Measurements from ENCODE around the gene WFDC2. TPM values are rescaled to one million over a fixed set of nuclear protein-coding genes. Genes with fewer than 3 reads are reported as not detected.

The WFDC2 gene
- total and polyA plus RNA-seq, 12 donors, result 0.44 to 1.6 (median 0.56) TPM; not detected in 6

- intact Hi-C loops (cut with DNase I), result no loop called here
Measured at GRCh38 chr20:45506398-45506797, 36.8 kb downstream of the WFDC2 start.

GRCh38 chr20:45507011-45507820, 37.7 kb downstream of the WFDC2 start:
- DNase-seq (no peak), ATAC-seq (no peak)
- Histone ChIP-seq H3K27me3 (peaks cover 0 to 36% (median 11%) of the 10 kb centered on the region in 7 donors), H3K9me3 (no peaks in the 10 kb centered on the region), H3K4me3 (no peak overlapping the region), H3K27ac (no peak overlapping the region), H3K4me1 (no peaks in the 10 kb centered on the region), H3K36me3 (no peaks in the 10 kb centered on the region)
- intact Hi-C loops (cut with DNase I), result no loop called here
- no peak for TF ChIP-seq CTCF (IDR thresholded peaks at IDR 0.05)
- 83% methylated on average over 5 of the region's 5 CpGs for WGBS, 2 donors

More at GRCh38 chr20:45506398-45506797, 36.8 kb downstream of the WFDC2 start:
- H3K4me1 ChIP-seq, result peaks cover 0 to 4% (median 0%) of the 10 kb centered on the region in 9 donors
- no peak overlapping the region for H3K4me3 ChIP-seq
- no peak overlapping the region for H3K27ac ChIP-seq
- no peak for DNase-seq
- TF ChIP-seq CTCF (IDR thresholded peaks at IDR 0.05), result no peak
- no peaks in the 10 kb centered on the region for H3K9me3 ChIP-seq
- no peak for ATAC-seq
- WGBS, 2 donors, result 68 to 77% methylated on average over 2 of the region's 2 CpGs
- peaks cover 0 to 31% (median 11%) of the 10 kb centered on the region in 7 donors for H3K27me3 ChIP-seq
- H3K36me3 ChIP-seq, result no peaks in the 10 kb centered on the region

GRCh38 chr20:45508068-45508886, 38.7 kb downstream of the WFDC2 start:
- no peak overlapping the region for H3K4me3 ChIP-seq
- no peaks in the 10 kb centered on the region for H3K4me1 ChIP-seq
- H3K9me3 ChIP-seq, result no peaks in the 10 kb centered on the region
- DNase-seq, result no peak
- intact Hi-C loops (cut with DNase I), result no loop called here
- peaks cover 0 to 39% (median 18%) of the 10 kb centered on the region in 7 donors for H3K27me3 ChIP-seq
- 68 to 72% methylated on average over 7 of the region's 7 CpGs for WGBS, 2 donors
- TF ChIP-seq CTCF (IDR thresholded peaks at IDR 0.05), result no peak
- H3K36me3 ChIP-seq, result no peaks in the 10 kb centered on the region
- ATAC-seq, result no peak
- no peak overlapping the region for H3K27ac ChIP-seq

- H3K9me3 ChIP-seq, result no peaks in the 10 kb centered on the region
- DNase-seq (no peak), ATAC-seq (no peak)
- H3K27me3 ChIP-seq, result peaks cover 0 to 32% (median 19%) of the 10 kb centered on the region in 7 donors
- no peak for TF ChIP-seq CTCF (IDR thresholded peaks at IDR 0.05)
- intact Hi-C loops (cut with DNase I), result no loop called here
- WGBS, 2 donors, result 47 to 48% methylated on average over 4 of the region's 4 CpGs
- H3K36me3 ChIP-seq, result no peaks in the 10 kb centered on the region
- H3K4me3 ChIP-seq, result no peak overlapping the region
- H3K4me1 ChIP-seq, result no peaks in the 10 kb centered on the region
- no peak overlapping the region for H3K27ac ChIP-seq
Measured at GRCh38 chr20:45509091-45509490, 39.5 kb downstream of the WFDC2 start.
